HG02571 (cell line): ENCODE measurements around the gene SLC39A5.
"Not testable (repeated sequence)": the region's sequence is repeated elsewhere in the genome, so short reads cannot be mapped to it uniquely, and the experiment has no call there.

Source experiments
- ATAC-seq: cut with Tn5 transposase; IDR thresholded peaks from one replicate; pipeline ENCODE4 v1.9.1; 2021; ENCODE audit warnings: mild to moderate bottlenecking, moderate library complexity; ENCODE audit not compliant: unreplicated experiment

SLC39A5 gene

DNA sequence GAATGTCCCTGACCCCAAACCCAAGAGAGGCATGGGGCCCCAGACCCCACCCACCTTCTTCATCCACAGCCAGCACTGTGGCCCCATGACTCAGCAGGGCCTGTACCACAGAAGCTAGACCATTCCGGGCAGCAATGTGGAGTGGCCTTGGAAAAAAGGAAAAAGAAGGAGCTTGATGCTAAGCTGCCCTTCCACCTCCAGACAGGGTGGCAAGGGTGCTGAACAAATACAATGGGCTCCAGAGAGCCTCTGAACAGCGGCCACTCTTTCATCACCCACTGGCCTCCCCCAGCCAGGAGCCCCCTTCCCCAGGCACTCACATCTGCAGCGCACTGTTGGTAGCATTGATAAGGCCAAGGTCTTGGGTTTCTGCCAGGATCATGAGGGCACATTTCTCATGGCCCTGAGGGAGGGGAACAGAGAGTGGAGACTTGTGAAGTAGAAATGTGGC lies 13.9 kb downstream of the SLC39A5 start:
- ATAC-seq = no peak

GRCh38 chr12:56244494-56244893 lies 14.6 kb downstream of the SLC39A5 start:
- no peak for ATAC-seq

GRCh38 chr12:56247923-56248322 lies 18.1 kb downstream of the SLC39A5 start:
- no peak for ATAC-seq

DNA sequence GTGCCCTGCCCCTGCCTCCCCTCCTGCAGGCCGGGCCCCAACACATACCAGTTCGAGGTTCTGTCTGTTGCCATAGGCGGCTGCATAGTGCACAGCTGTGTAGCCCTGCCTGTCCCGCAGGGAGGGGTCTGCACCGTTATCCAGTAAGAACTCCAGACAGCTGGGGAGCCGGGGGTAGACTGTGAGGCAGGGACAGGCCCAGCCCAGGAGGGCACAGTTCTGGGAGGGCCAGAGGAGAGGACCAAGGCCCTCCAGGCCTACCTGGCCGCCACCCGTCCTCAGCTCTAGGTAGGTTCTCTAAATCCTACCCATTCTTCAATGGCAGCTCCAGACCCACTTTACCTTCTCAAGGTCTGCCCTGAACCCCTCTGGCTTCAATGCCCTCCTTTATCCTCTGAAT lies 18.9 kb downstream of the SLC39A5 start:
- ATAC-seq = no peak

DNA sequence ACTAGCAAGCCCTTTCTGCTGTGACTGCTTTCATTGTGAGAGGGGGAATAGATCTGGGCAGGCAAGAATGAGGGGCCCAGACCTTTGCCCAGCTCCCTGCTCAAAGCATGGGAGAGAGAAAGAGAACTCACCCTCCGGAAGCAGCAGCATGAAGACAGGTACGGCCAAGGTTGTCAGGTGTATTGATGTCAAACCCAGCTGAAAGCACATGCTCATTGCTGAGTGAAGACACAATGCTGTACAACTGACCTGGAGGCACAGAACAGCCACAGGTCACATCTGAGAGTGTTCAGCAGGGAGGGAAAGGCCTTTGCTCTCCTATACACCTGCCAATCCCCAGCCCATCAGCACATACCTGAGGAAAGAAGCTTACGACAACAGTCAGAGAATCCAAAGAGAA lies 22.8 kb downstream of the SLC39A5 start:
- no peak for ATAC-seq

- ATAC-seq = no peak
Observed at GRCh38 chr12:56253091-56253490, 23.2 kb downstream of the SLC39A5 start.

DNA sequence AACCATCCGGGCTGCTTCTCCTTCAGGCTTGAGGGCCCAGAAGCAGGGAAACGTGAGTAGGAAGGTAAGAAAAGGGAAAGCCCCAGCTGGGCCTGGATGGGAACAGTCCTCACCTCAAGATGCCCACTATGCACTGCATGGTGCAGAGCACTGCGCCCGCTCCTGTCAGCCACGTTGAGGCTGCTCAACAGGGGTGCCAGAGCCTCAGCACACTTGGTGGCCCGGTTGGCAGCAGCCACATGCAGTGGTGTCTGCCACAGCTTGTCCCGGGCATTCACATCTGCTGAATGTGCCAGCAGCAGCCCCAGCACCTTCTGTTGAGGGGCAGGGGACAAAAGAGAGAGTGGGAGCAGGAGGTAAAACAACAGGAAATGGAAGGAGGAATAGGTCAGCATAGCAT lies 25.8 kb downstream of the SLC39A5 start:
- ATAC-seq = no peak

DNA sequence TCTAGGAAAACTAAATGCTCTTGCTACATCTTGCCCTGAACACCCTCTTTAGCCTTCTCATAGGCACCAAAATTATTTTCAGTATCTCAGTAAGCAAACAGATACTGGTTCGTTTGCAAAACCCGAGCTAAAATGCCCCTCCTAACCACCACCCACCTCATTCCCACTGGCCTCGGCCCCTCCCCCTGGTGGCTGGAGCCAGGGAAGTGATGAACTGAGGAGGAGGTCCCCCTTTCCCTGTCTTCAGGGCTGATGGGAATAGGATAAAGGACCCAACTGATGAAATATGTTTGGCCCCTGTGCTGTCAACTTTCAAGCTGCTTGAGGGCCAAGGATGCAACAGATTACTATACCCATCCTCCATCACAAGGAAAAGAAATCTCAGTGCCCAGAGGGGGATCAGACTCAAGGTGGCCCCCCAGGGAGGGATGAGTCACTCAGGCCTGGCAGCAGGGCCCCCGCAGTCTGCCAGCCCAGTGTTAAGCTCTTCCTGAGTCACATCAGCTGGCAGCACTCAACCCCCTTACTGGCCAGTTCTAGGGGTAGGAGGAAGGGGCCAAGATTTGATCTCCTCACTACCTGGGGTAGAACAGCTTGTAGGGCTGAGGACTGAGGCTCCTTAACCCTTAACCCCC lies 26.6 kb downstream of the SLC39A5 start:
- no peak for ATAC-seq

DNA sequence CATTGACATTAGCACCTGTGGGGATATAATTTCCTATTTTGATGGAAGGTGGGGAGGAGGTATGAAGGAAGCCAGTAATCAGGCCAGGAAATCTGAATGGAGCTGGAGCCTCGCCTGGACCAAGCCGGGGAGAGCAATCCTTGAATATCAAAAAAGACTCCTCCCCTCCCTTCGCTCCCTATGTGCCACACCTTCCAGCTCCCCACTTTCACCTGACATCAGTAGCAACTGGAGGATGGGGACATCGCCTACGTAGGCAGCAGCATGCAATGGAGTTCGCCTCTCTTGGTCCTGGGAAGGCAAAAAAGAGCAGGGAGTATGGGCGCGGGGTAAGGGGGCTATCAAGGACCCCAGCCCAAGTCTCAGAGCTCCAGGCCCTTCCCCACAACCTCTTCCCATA lies 27.2 kb downstream of the SLC39A5 start:
- no peak for ATAC-seq

DNA sequence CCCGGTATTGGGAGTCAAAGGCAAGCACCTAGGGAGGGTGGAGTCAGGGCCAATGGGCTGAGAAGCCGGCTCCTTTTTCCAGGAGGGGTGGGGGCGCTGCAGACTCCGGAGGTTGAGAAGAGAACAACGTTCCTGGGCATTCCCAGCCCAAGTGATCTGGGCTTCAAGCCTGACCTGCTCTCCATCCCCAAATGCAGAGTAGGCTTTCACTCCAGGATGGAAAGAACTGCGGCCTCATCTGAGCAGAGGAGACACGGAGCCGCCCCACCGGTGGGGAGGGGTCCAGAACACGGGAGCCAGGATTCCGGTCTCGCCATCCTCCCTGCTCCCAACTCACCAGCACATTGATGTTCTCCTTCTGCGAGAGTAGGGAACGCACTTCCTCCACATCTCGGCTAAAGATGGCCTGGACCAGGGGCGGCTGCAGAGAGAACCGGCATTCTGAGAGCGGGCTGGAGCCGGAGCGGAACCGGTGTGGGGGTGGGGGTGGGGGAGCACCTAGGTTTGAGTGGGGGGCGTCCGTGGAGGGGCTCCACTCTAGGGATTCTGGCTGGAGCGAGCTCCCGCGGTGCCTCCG lies 27.7 kb downstream of the SLC39A5 start:
- peak; percentile 13 for ATAC-seq

GRCh38 chr12:56258068-56258819 lies 28.4 kb downstream of the SLC39A5 start, which contains the start of gene ANKRD52:
ANKRD52 (minus strand) TSS chr12:56258384; CDS start chr12:56258269, 115 bp downstream.
- ATAC-seq = peak; percentile 93

DNA sequence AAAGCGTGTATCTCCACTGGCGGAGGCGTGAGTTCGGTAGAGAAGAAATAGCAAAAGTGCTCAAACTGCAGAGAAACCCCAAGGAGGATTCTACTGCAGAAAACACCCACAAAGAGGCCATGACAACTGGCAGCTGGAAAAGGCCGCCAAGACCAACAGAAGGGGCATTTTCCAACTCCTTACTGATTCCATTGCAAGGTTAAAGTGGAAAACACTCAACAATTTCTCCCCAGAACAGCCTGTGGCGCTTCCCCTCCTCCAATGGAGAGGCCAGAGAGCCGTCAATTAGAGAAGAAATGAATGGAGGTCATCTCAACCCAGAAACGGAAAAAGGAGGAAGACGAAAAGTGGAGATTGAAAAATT lies 29.0 kb downstream of the SLC39A5 start:
- no peak for ATAC-seq

GRCh38 chr12:56260380-56260779 lies 30.5 kb downstream of the SLC39A5 start:
- ATAC-seq = no peak

GRCh38 chr12:56260921-56261320 lies 31.1 kb downstream of the SLC39A5 start:
- ATAC-seq = no peak

- no peak for ATAC-seq
Observed at GRCh38 chr12:56261503-56262232, 31.8 kb downstream of the SLC39A5 start.

DNA sequence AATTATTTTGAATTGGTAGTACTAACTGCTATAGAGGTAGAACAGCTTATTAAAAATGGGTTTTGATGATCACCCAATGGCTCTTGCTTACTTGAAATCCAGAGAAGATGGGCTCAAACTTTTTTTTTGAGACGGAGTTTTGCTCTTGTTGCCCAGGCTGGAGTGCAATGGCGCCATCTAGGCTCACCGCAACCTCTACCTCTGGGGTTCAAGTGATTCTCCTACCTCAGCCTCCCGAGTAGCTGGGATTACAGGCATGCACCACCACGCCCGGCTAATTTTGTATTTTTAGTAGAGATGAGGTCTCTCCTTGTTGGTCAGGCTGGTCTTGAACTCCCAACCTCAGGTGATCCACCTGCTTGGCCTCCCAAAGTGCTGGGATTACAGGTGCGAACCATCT lies 33.1 kb downstream of the SLC39A5 start:
- not testable (repeated sequence) for ATAC-seq

DNA sequence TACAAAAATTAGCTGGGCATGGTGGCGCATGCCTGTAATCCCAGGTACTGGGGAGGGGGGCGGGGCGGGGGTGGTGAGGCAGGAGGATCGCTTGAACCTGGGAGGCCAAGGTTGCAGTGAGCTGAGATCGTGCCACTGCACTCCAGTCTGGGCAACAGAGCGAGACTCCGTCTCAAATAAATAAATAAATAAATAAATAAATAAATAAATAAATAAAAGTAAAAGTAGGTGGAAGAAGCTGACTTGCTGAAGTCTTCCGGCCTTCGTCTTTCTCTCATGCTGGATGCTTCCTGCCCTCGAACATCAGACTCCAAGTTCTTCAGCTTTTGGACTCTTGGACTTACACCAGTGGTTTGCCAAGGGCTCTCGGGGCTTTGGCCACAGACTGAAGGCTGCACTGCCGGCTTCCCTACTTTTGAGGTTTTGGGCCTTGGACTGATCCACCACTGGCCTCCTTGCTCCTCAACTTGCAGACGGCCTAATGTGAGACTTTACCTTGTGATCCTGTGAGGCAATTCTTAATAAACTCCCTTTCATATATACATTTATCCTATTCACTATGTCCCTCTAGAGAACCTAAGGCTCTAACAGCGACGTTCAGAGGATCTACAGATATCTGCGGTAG lies 36.3 kb downstream of the SLC39A5 start:
- not testable (repeated sequence) for ATAC-seq

DNA sequence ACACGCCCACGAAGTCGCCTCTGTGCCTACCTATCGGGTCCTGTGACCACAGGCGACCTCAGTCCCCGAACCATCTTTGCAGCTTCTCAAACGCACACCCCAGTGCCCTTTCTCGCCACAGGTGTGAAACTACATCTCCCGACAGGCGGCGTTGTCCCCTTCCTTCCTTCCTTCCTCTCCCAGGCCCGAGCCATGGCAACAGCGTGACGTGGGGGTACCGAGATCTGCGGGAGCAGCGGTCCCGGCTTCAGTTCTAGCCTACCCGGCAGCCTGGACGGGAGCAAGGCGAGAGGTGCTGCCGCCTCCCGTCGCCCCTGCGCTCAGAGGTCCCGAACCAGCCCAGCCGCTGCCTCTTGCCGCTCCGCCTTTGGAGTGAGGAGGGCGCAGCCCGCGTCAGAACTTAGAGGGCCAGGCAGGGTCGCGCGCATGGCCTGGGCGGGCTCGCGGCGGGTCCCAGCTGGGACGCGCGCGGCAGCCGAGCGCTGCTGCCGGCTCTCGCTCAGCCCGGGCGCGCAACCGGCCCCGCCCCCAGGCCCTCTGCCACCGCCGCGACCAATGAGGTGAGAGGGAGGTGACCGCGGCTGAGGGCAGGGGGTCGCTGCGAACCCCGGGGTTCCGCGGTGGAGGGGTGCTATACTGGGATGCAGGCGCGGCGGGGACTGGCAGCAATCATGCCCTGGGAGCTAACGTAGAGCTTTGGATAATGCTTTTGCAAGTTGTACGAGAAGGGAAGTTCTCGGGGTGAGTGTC lies 37.0 kb downstream of the SLC39A5 start, which contains the start of gene COQ10A:
Gene COQ10A, plus strand, starts transcription at position 250 of the 750 bp plus-strand sequence. Its CDS starts 177 bp downstream, at position 427.
- ATAC-seq = peak; percentile 80

DNA sequence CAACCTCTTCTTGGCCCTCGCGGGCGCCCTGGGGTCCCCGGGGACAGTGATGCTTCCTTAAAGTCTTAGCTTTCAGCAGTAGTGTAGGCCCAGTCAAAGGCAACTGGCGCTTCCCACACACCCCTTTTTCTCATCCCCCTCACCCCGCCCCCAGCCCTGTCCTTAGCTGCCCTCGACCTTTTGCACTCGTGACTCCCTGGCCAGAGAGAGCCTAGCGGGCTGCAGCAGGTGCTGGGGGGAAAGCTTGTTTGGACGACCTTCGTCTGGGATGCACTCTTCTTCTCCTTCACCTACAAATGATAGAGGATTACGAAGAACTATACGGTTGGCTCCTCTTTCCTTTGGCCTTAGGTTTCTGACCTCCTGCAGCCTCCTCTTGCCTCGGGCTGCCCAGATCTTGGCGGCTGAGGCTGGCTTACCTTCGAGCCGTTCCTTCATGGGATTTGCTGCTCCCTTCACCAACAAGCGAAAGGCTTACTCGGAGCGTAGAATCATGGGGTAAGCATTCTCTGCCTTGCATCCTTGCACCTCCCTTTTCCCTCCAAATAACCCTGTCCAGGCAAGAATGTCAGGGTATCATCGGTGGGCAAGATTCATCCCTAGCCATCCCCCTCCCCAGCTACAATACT lies 37.7 kb downstream of the SLC39A5 start:
- no peak for ATAC-seq

DNA sequence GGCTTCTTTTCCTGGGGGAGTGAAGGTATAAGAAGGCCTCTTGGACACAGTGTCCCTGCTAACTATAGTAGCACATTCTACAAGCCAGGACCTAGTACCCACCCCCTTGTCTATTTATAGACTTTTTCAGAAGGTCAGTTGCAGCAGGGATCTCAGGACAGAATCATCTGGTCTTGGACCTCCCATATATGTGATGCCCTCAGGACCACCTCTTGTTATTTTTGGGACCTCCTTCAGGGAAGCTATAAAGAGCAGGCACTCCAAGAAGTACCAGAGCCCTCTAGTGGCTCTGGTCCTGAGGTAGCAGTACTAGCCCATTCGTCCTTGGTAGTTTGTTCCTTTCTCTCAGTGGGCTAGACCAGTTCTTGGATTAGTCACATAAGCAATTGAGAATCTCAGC lies 41.2 kb downstream of the SLC39A5 start:
- ATAC-seq = no peak
